ENCODE results near the gene DGKB. TPM values are rescaled to one million over a fixed set of nuclear protein-coding genes. Genes with fewer than 3 reads are reported as not detected.

Gene DGKB
- total RNA-seq (0.12 and 1.7 TPM in 2 replicates), polyA plus RNA-seq (0.28 and 0.35 TPM in 2 replicates)

- TF ChIP-seq CTCF (IDR thresholded peaks at IDR 0.05; ENCODE audit: poor library complexity) = no peak
- TF ChIP-seq EZH2phosphoT487 (IDR thresholded peaks at IDR 0.05; ENCODE audit: low read depth, severe bottlenecking, unreplicated experiment) = no peak
- no peak for TF ChIP-seq EZH2 (IDR thresholded peaks at IDR 0.05; ENCODE audit: borderline replicate concordance)
- peak; percentile 18 for DNase-seq (ENCODE audit: low spot score)
- H4K20me1 ChIP-seq (ENCODE audit: insufficient read depth, poor library complexity, severe bottlenecking) = no peaks in the 10 kb centered on the region
- H3K4me3 ChIP-seq = peak within 1 kb of the TSS; percentile 38
- H3K4me2 ChIP-seq = peak within 1 kb of the TSS; percentile 90
- H3K36me3 ChIP-seq (replicated peaks; ENCODE audit: insufficient read depth, low read depth) = no peaks in the 10 kb centered on the region
- no peaks in the 10 kb centered on the region for H3K9me2 ChIP-seq (replicated peaks; ENCODE audit: insufficient read depth)
- peak within 1 kb of the TSS; percentile 88 for H2AFZ ChIP-seq
- H3K4me1 ChIP-seq (ENCODE audit: insufficient read depth) = no peaks in the 10 kb centered on the region
- H3K27me3 ChIP-seq = peaks cover 20% of the 10 kb centered on the region
- H3K79me2 ChIP-seq = no peaks in the 10 kb centered on the region
- H3K27ac ChIP-seq = no peak within 1 kb of the TSS
- no peaks in the 10 kb centered on the region for H3K9me3 ChIP-seq (ENCODE audit: low read depth)
- WGBS (ENCODE audit: low lambda C conversion rate, missing lambda C conversion rate) = 6% methylated on average over 16 of the region's 16 CpGs
Observed at GRCh38 chr7:14902589-14903067, at the start of gene DGKB. Gene DGKB (minus strand): TSS chr7:14902751.

GRCh38 chr7:14950013-14950412 lies 47.5 kb upstream of the DGKB start:
- Histone ChIP-seq H4K20me1 (ENCODE audit: insufficient read depth, poor library complexity, severe bottlenecking) (no peaks in the 10 kb centered on the region), H3K9me3 (ENCODE audit: low read depth) (no peaks in the 10 kb centered on the region), H3K9me2 (replicated peaks; ENCODE audit: insufficient read depth) (no peaks in the 10 kb centered on the region), H3K36me3 (replicated peaks; ENCODE audit: insufficient read depth, low read depth) (no peaks in the 10 kb centered on the region), H2AFZ (no peak overlapping the region), H3K4me3 (no peak overlapping the region), H3K79me2 (no peaks in the 10 kb centered on the region), H3K4me2 (no peak overlapping the region), H3K4me1 (ENCODE audit: insufficient read depth) (no peaks in the 10 kb centered on the region), H3K27me3 (no peaks in the 10 kb centered on the region), H3K27ac (no peak overlapping the region)
- DNase-seq (ENCODE audit: low spot score) = no peak
- WGBS (ENCODE audit: low lambda C conversion rate, missing lambda C conversion rate) = 69% methylated on average over 4 of the region's 4 CpGs
- TF ChIP-seq EZH2 (IDR thresholded peaks at IDR 0.05; ENCODE audit: borderline replicate concordance) = no peak
- TF ChIP-seq EZH2phosphoT487 (IDR thresholded peaks at IDR 0.05; ENCODE audit: low read depth, severe bottlenecking, unreplicated experiment) = no peak

- Histone ChIP-seq H3K4me3 (no peak overlapping the region), H3K9me2 (replicated peaks; ENCODE audit: insufficient read depth) (no peaks in the 10 kb centered on the region), H3K4me1 (ENCODE audit: insufficient read depth) (no peaks in the 10 kb centered on the region), H3K9me3 (ENCODE audit: low read depth) (no peaks in the 10 kb centered on the region), H3K4me2 (no peak overlapping the region), H4K20me1 (ENCODE audit: insufficient read depth, poor library complexity, severe bottlenecking) (no peaks in the 10 kb centered on the region), H3K27me3 (no peaks in the 10 kb centered on the region), H3K36me3 (replicated peaks; ENCODE audit: insufficient read depth, low read depth) (no peaks in the 10 kb centered on the region), H3K27ac (no peak overlapping the region), H3K79me2 (no peaks in the 10 kb centered on the region), H2AFZ (no peak overlapping the region)
- DNase-seq (ENCODE audit: low spot score) = no peak
- no peak for TF ChIP-seq CTCF (IDR thresholded peaks at IDR 0.05; ENCODE audit: poor library complexity)
- 27% methylated on average over 1 of the region's 1 CpG for WGBS (ENCODE audit: low lambda C conversion rate, missing lambda C conversion rate)
Observed at GRCh38 chr7:14938181-14938580, 35.6 kb upstream of the DGKB start.

- Histone ChIP-seq H3K4me2 (no peak overlapping the region), H3K9me2 (replicated peaks; ENCODE audit: insufficient read depth) (no peaks in the 10 kb centered on the region), H3K9me3 (ENCODE audit: low read depth) (no peaks in the 10 kb centered on the region), H4K20me1 (ENCODE audit: insufficient read depth, poor library complexity, severe bottlenecking) (no peaks in the 10 kb centered on the region), H3K4me1 (ENCODE audit: insufficient read depth) (no peaks in the 10 kb centered on the region), H3K27me3 (no peaks in the 10 kb centered on the region), H2AFZ (no peak overlapping the region), H3K27ac (no peak overlapping the region), H3K36me3 (replicated peaks; ENCODE audit: insufficient read depth, low read depth) (no peaks in the 10 kb centered on the region), H3K4me3 (no peak overlapping the region), H3K79me2 (no peaks in the 10 kb centered on the region)
- DNase-seq (ENCODE audit: low spot score) = no peak
- TF ChIP-seq CTCF (IDR thresholded peaks at IDR 0.05; ENCODE audit: poor library complexity) (no peak), EZH2 (IDR thresholded peaks at IDR 0.05; ENCODE audit: borderline replicate concordance) (no peak), EZH2phosphoT487 (IDR thresholded peaks at IDR 0.05; ENCODE audit: low read depth, severe bottlenecking, unreplicated experiment) (no peak)
- 89% methylated on average over 1 of the region's 1 CpG for WGBS (ENCODE audit: low lambda C conversion rate, missing lambda C conversion rate)
Observed at GRCh38 chr7:14937581-14937980, 35.0 kb upstream of the DGKB start.
